Eye (tissue), 1 donor: ENCODE results near the gene IDUA.
A peak's percentile ranks its signal among the peaks of the same experiment; 100 is the strongest.
"Not testable (repeated sequence)": the region's sequence is repeated elsewhere in the genome, so short reads cannot be mapped to it uniquely, and the experiment has no call there.

ENCODE experiments used
- DNase-seq: peaks from one replicate; pipeline ENCODE4 v3.0.0-alpha.2; 2015

Gene IDUA

DNA sequence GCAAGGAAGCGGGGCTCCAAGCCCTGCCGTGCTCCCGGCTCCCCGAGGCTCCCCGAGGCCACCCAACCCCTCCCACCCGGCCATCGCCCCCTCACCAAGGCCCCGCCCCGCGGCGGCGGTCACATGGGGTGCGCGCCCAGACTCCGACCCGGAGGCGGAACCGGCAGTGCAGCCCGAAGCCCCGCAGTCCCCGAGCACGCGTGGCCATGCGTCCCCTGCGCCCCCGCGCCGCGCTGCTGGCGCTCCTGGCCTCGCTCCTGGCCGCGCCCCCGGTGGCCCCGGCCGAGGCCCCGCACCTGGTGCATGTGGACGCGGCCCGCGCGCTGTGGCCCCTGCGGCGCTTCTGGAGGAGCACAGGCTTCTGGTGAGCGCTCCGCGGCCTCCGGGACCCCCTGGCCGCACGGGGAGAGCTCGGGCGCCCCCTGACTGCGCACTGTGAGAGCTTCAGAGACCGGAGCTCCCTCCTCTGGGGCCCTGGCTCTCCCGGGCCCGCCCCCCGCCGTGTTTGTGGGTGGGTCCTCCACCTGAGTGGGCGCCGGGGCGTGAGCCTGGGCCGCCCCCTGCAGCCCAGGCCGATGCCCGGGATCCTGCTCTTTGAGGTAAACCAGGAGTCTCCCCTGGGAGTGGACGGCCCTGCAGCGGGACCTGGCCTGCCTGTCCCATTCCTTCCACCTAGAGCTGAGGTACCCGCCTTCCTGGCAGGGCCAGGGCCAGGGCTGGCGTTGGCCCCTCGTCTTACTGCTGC, at the start of gene IDUA:
IDUA (plus strand) TSS at position 166 of the 745 bp plus-strand sequence; CDS start at position 207, 41 bp downstream.
- peak; percentile 79 for DNase-seq

DNA sequence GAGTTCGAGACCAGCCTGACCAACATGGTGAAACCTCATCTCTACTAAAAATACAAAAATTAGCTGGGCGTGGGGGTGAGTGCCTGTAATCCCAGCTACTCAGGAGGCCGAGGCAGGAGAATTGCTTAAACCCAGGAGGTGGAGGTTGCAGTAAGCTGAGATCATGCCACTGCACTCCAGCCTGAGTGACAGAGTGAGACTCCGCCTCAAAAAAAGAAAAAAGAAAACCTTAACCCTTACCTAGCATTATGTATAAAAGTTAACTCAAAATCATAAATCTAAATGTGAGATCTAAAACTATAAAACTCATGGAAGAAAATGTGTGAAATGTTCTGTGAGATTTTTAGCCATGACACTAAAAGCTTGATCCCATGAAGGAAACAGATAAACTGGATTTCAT, 47.3 kb upstream of the IDUA start:
- not testable (repeated sequence) for DNase-seq

DNA sequence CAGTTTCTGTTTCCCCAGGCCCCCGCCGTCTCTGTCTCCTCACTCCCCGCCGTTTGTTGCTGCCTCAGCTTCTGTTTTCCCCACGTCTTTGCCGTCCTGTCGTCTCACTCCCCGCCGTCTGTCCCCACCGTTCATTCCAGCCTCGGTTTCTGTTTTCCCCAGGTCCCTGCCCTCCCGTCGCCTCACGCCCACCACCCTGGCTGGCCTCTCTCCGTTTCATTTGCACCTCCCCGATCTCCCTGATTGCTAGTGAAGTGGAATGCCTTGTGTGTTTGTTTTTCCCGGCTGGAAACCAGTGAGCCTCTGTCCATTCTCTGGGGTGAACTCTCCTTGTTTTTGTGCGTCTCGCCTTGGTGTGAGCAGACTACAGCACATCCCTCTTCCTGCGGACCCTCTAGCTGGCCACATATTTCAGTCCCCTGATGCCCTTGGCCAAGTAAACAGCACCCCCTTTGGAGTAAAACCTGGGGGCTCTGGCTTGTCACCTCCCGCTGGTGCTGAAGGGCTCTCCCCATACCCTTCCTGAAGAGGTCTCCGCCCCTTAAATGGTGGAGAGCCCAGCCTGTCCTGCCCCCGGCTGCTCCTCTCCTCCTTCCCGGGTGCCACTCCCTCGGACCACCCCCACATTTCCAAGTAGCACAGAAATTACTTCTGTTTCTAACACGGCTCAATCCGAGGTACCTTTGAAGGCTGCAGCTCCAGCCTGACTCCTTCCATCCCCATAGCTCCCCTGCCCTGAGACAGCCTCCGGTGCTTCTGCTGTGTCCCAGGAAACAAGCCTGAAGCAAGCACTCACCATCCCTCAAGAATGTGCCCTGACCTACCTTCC, 41.4 kb upstream of the IDUA start:
- DNase-seq, result no peak

DNA sequence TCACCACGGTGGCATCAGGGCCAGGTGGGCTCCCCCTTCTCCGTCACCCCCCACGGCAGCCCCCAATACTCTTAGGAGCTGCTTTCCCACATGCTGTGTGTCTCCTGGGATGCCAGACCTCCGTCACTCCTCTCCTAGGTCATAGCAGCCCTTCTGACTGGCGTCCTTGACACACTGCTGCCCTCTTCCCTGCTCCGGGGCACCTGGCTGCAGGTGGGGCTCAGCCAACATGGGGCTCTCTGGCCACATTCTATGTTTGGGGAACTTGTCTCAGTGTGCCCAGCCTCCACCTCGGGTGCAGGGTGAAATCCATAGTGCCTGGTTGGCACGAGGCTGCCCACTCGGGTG, 40.8 kb upstream of the IDUA start:
- DNase-seq, result no peak

DNA sequence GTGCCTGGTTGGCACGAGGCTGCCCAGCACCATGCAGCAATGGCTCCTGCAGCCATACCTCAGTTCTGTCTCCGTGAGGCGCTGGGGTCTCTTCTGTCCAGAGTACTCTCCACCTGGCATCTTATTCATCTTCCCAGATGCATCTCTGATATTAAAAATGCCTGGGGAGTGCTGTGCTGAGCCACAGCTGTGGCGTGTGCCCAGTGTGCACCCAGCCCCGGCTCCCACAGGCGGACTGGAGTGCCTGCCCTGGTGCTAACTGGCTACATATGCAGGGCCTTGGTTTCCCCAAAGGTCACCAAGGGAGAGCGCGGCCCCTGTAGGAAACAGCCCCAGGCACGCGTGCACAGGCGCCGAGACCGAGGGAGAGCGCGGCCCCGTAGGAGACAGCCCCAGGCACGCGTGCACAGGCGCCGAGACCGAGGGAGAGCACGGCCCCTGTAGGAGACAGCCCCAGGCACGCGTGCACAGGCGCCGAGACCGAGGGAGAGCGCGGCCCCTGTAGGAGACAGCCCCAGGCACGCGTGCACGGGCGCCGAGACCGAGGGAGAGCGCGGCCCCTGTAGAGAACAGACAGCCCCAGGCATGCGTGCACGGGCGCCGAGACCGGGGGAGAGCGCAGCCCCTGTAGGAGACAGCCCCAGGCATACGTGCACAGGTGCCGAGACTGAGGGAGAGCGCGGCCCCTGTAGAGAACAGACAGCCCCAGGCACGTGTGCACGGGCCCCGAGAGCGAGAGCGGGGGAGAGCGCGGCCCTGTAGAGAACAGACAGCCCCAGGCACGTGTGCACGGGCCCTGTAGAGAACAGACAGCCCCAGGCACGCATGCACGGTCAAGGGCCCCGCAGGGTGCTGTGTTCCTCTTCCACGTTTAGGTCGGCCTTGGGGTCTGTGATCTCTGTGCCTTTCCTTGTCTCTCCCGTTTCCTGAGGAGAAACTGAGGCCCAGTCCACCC, 40.0 kb upstream of the IDUA start:
- DNase-seq, result no peak

DNA sequence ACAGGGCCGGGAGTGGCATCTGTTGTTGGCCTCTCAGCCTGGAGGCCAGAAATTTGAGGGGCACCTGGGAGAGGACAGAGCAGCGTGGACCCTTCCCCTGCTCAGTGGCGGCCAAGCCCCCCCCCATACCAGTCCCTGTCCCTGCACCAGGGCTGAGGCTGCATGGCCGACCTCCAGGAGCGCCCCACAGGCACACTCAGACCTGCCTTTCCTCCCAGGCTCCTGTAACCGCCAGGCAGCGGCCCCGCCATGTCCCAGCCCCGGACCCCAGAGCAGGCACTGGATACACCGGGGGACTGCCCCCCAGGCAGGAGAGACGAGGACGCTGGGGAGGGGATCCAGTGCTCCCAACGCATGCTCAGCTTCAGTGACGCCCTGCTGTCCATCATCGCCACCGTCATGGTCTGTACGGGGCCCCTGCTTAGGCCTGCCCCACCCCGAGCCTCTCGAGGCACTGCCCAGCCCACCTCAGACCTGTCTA, 39.3 kb upstream of the IDUA start:
- DNase-seq, result no peak

DNA sequence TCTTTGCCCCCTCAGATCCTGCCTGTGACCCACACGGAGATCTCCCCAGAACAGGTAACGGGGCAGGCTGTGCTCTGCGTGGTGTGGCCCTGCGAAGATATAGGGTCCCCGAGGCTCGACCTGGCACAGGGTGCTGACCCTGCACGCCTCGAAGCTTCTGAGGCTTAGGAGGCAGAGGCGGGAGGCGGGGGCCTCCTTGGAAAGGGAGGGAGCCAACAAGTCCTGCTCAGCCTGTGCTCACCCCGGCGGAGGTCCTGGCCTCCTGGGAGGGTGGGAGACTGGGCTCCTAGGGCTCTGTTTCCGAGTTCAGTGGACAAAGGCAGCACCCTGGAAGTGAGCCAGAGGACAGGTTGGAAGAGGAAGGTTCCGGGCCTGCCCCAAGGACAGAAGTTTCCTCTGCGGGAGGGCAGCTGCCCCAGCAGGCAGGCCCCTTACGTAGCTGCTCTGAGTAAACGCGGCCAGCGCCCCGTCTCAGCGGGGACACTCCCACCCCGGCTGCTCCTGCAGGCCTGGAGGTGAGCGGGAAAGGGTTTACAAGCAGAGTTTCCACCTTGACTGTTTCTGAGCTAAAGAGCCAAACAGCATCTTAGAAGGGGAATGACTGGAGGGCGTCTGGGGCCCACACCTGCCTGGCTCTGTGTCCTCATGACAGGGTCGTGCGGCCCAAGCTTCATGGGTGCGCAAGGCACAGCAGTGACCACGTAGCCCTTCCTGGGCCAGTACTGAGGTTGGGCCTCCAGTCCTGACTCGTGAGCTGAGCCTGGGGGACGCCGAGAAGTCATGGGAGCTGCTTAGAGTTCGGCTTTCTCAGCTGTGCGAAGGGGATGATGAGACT, 38.5 kb upstream of the IDUA start:
- DNase-seq, result no peak

DNA sequence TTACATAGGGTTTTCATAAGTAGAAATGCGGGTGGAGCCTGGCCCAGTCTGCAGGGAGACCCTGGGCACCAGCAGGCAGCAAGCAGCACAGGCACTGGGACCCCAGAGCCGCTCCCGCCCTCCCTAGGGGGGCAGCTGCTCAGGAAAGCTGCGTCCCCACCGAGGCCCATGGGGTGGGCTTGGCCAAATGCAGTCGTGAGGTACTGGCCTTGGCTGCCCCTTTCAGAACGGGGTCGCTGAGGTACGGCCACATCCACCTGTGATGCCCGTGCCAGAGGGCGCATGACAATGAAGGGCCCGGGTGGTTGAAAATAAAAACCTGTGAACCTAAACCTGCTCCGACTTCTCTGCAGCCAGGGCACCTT, 37.9 kb upstream of the IDUA start:
- DNase-seq, result no peak

DNA sequence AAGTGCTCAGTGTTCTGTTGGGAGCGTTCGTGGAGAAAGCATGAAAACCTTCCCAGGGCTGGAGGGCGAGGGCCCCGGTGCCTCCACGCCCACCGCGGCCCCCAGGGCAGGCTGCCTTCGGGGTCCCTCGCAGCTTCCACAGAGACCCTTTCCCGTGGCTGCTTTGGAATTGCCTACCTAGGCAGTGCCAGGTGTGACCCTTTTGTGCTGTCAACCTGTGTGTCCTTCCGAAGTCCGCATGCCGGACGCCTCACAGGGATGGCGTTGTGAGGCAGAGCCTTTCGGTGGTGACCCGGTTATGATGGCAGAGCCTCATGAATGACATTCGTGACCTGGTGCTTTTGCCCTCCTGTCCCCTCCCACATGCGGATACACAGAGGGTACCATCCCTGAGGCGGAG, 37.2 kb upstream of the IDUA start:
- no peak for DNase-seq

DNA sequence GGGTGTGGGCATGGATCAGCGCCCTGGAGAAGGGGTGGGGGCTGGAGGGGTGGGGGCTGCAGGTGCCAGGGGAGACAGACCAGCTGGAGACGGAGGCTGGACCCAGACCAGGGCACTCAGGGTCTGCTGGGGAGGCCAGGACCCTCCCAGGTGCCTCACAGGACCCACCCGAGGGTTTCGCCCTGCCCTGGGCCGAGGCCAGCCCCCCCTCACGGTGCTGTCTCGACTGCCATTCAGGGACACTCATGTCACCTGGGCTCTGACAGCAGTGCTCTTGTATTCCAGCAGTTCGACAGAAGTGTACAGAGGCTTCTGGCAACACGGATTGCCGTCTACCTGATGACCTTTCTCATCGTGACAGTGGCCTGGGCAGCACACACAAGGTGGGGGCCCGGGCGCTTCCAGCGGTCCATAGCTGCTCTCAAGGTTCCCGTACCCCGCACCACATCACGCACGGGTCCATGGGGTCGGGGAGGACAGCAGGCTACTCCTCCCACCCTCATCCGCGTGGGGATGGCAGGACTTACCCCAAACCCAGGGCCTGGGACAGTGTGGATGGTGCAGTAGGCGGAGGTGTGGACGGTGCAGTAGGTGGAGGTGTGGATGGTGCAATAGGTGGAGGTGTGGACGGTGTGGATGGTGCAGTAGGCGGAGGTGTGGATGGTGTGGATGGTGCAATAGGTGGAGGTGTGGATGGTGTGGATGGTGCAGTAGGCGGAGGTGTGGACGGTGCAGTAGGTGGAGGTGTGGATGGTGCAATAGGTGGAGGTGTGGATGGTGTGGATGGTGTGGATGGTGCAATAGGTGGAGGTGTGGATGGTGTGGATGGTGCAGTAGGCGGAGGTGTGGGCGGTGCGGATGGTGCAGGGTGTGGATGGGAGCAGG, 36.5 kb upstream of the IDUA start:
- no peak for DNase-seq

DNA sequence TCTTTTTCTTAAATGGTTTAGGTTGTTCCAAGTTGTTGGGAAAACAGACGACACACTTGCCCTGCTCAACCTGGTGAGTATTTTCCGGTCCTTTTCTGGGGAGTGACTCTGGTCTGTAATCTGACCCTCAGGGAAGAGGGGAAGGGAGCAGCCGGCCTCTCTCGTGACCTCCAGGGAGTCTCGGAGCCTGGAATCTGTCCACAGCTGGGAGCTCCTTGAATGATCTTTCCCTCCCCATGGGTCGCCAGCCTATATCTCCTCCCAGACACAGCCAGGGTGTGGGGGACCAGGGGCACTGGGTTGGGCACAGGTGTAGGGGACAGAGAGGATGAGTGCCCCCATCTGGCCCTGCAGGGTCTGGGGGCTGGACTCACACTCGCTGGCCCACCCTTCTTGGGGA, 35.7 kb upstream of the IDUA start:
- DNase-seq, result no peak

DNA sequence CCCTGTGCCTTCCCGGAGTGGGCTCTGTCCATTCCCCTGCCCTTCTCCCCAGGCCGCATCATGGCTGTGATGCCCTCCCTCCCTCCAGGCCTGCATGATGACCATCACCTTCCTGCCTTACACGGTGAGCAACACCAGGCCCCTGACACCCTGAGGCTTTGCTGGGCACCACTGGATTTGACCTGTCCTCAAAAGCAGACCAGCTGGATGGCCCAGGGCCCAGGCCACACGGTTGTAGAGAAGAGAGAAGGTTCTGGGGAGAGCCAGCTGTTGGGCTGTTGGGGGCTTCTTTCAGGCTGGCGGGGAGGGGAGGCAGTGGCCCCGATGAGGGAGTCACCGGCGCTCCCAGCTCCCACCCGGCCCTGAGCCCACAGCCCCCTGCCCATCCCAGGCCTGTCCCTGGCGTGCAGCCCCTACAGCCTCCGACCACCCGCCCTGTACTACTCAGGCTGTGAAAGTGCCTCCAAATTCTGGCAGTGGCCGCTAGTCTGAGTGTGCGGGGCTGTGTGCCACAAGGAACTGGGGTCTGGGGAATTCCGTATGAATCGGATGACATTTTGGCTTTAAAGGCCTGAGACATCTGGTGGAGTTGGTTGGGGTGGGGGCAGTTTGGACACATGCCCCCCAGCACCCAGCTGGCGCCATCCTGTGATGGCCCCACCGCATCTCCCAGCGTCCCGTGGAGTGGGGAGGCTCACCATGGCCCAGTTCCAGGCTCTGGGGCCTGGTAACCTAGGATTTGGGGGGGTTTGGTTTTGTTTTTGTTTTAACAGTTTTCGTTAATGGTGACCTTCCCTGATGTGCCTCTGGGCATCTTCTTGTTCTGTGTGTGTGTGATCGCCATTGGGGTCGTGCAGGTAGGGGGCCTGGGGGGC, 35.0 kb upstream of the IDUA start:
- no peak for DNase-seq

DNA sequence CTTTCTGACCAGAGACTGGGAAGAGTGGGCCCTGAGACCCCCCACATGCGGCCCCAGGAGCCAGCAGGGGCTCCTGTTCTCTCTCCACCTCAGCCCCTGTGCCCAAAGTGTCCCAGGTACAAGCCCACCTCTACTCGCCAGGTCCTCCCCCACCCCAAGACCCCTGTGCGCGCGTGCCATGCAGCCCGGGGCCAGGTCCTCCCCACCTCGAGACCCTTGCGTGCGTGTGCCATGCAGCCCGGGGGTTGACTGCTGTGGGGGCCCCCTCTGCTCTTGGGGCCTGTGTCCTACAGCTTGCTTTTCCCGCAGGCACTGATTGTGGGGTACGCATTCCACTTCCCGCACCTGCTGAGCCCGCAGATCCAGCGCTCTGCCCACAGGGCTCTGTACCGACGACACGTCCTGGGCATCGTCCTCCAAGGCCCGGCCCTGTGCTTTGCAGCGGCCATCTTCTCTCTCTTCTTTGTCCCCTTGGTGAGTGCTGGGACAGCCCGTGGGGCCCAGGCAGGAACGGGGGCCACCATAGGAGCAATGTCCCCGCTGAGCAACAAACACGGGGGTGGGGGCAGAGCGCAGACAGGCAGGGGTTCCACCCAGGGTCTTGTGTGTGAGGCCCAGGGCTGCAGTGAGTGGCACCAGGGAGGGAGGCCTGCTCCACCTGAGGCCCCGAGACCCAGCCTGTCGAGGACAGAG, 33.8 kb upstream of the IDUA start:
- DNase-seq, result no peak

DNA sequence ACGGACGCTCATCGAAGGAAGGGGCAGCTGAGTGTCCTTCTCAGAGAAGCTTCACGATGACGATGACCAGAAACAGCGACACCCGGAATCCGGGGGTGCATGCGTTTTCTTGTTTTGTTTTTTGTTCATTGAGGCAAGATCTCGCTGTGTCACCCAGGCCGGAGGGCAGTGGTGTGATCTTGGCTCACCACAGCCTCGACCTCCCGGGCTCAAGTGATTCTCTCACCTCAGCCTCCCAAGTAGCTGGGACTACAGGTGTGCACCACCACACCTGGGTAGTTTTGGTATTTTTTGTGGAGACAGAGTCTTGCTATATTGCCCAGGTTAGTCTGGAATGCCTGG, 33.3 kb upstream of the IDUA start:
- DNase-seq, result no peak

DNA sequence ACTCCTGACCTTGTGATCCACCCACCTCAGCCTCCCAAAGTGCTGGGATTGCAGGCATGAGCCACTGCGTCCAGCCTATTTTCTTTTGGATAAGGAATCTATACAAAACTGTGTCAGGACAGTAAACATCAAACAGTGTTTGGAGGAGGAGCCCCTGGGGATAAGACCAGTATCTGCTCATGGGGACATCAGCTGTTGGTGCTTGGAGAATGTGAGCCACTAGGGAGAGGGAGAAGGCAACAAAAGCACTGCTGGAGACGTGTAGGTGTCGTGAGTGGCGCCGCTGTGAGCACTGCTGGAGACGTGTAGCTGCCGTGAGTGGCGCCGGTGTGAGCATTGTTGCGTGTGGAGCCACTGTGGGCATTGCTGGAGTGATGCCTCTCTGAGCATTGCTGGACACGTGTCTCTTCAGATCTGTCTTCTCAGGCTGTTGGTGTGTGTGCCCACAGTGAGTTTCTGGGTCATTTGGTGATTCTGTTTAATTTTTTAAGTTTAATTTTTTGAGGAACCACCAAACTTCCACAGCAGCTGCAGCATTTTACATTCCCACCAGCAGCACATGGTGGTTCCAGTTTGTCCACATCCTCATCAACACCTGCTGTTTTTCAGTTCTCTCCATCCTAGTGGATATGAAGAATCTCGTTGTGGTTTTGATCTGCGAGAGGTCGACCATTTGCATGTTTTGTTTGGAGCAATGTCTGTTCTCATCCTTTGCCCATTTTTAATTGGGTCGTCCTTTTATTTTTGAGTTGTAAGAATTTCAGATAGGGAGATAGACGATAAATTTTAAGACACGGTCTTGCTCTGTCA, 32.4 kb upstream of the IDUA start:
- DNase-seq, result no peak

DNA sequence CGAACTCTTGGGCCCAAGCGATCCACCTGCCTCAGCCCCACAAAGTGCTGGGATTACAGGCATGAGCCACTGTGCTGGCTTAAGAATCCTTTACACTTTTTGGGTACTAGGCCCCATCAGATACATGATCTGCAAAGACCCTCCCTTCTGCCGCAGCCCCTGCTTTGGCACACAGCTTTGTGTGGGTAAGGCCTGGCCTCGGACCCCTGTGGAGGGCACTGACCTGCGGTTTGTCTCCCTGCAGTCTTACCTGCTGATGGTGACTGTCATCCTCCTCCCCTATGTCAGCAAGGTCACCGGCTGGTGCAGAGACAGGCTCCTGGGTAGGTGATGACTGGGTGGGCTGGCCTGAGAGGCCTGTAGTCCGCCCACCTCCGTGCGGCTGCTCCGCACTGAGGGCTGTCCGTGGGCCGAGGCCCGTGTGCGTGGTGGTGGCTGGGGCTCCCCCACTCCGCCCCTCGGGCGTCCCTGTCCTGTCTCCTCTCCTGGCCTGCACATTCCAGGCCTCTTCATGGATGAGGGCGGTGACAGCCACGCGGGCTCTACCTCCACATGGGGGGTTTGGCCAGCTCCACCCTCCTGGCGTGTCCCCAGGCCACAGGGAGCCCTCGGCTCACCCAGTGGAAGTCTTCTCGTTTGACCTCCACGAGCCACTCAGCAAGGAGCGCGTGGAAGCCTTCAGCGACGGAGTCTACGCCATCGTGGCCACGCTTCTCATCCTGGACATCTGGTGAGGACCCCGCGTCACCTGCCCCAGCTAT, 31.5 kb upstream of the IDUA start:
- no peak for DNase-seq

DNA sequence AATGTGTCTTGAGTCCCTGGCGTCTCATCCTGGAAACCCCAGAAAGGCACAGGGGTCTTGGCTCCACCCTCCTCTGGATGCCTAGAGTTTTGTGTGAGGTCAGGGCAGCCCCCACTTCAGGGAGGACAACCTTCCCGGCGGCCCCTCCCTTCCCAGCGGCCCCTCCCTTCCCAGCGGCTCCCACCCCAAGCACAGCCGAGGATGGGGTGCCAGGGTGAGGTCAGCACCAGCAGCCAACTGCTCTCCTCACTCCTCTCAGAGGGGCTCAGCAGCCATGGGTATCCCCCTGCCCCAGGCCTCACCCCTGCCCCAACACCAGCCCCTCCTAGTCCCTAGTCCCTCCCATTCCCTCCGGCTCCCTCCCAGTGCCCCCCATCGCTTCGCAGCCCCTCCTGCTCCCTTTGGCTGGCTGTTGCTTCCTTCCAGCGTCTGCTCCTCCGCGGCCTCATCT, 30.9 kb upstream of the IDUA start:
- no peak for DNase-seq
